ENCODE measurements around the gene DEFB108B.
"Not testable (repeated sequence)": the region's sequence is repeated elsewhere in the genome, so short reads cannot be mapped to it uniquely, and the experiment has no call there.

Gene DEFB108B

DNA sequence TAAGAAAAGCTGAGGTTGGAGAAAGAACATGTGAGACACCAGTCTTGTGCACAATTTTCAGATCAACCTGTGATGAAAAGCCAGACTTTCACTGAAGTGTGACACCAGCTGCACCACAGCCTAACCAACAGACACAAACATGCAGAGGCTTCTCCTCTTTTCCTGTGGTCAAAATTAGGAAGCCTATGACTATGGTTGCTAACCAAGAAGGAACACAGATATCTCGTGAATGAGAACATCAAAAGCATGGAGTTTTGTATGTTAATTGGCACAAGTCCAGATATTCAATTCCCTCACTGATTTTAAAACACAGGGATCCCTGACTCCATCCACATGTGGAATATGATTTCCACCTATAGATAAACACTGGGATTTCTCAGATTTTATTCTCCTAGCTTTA lies 11.5 kb upstream of the DEFB108B start:
- not testable (repeated sequence) for DNase-seq

DNA sequence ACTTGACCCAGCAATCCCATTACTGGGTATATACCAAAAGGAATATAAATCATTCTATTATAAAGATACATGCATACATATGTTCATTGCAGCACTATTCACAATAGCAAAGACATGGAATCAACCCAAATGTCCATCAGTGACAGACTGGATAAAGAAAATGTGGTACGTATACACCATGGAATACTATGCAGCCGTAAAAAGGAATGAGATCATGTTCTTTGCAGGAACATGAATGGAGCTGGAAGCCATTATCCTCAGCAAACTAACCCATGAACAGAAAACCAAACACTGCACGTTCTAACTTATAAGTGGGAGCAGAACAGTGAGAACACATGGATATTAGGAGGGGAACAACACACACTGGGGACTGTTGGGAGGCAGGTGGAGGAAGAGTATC lies 3.8 kb upstream of the DEFB108B start:
- not testable (repeated sequence) for DNase-seq

DNA sequence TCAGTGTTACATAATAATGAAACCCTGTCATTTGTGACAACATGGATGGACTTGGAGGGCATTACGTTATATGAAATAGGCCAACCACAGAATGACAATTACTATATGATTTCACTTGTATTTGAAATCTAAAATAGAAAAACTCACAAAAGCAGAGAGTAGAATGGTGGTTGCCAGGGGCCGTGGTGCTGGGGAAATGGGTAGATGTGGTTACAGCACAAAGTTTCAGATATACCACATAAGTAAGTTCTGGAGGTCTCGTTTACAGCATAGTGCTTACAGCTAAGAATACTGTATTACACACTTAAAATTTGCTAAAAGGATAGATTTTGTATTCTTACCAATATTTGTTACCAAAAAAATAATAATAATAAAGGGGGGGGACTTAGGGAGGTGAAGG lies 3.3 kb upstream of the DEFB108B start:
- DNase-seq, result not testable (repeated sequence)

DNA sequence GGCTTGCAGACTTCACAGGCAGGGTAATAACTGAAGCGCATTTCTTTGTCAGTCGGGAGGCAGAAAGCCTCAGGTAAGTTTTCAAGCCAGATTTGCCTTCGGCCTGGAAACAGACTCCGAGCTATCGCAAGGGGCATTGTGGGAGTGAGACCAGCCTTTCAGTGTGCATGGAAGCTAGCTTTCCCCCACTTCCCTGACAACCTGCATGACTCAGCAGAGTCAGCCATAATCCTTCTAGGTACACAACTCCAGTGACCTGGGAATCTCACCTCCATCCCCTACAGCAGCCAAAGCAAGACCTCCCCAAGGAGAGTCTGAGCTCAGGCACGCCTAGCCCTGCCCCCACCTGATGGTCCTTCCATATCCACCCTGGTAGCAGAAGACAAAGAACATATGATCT lies 9.7 kb downstream of the DEFB108B start:
- DNase-seq, result not testable (repeated sequence)

DNA sequence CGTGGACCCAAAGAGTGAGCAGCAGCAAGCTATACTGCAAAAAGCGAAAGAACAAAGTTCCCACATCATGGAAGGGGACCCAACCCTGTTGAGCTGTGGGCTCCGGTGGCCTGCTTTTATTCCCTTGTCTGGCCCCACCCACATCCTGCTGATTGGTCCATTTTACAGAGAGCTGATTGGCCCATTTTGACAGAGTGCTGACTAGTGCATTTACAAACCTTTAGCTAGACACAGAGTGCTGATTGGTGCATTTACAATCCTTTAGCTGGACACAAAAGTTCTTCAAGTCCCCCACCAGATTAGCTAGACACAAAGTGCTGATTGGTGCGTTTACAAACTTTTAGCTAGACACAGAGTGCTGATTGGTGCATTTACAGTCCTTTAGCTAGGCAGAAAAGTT lies 10.4 kb downstream of the DEFB108B start:
- DNase-seq, result not testable (repeated sequence)

DNA sequence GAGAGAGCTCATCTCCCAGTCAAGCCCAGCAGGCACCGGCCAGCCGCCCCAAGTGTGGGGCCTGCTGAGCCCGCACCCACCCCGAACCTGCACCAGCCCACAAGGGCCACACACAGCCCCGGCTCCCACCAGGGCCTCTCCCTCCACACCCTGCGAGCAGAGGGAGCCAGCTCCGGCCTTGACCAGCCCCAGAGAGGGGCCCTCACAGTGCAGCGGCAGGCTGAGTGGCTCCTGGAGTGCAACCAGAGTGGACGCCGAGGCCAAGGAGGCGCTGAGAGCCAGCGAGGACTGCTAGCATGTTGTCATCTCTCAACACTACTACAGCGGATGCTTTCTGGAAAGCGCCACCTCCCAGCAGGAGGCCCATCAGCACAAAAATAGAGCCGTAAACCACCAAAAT lies 10.9 kb downstream of the DEFB108B start:
- DNase-seq, result no peak

DNA sequence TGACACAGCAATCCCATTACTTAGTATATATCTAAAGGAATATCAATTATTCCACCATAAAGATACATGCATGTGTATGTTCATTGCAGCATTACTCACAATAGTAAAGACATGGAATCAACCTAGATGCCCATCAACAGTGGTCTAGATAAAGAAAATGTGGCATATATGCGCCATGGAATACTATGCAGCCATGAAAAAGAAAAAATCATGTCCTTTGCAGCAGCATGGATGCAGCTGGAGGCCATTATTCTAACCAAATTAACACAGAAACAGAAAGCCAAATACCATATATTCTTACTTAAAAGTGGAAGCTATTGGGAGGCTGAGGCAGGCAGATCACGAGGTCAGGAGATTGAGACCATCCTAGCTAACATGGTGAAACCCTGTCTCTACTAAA lies 20.9 kb downstream of the DEFB108B start:
- DNase-seq, result not testable (repeated sequence)

DNA sequence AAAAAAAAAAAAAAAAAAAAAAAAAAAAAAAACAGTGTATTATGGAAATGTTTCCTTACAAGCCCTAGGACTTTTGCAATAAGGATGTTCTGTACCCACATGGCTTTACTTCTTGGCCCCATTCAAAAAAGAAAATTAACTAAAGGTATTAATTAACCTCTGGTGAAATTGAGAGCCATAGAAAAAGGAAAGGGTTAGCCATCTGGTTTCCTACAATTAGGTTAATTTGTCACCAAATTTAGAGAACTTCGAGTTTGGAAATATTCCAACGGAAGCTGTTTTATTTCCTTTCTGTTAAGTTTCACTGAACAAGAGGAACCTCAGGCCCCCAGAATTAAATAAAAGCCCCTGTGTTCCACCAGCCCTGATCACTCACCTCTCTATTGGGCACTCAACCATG lies 22.9 kb downstream of the DEFB108B start:
- DNase-seq, result not testable (repeated sequence)

DNA sequence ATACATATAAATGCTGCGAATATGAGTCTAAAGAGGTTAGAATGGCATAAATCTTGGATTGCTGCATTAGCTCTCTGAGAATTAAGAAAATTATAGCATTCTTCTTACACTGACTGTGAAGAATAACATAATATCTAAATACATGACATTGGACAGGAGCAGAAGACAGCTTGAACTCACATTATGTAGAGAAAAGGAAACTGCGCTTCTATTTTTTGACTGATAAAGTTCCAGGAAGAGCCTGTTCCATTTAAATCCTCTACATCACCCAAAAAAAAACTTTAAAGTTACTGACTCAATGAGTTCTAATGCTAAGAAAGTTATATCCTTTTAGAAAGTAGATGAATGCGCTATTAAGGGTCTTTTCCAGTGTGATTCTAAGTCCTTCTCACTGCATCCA lies 27.8 kb downstream of the DEFB108B start:
- not testable (repeated sequence) for DNase-seq

DNA sequence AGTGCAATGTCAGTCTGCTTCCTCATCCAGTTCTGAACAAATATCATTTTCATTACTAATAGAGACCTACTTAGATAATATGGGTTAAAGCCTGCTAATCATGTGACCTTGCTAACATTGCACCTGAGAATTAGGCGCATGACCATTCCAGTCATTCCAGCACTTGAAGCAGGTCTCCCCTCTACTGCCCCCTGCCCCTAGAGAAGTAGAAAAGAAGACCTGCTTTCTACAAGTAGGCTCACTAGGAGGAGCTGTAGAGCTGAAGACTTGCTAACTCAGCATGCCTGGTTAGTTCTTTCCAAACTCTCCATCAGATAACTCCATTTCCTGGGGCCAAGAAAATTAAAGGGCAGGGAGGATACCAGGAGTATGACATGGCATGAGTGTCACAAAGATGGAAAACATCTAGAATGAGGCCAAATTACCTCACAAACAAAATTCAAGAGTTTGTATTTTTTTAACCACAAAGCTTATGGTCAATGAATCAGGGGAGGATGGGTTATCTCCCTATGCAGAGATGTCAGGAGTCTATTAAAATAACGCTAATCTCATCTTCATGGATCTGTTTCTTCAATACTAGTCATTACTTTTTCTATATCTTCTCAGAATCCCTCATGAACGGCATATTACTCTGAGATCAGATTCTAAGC lies 31.1 kb downstream of the DEFB108B start:
- not testable (repeated sequence) for DNase-seq

DNA sequence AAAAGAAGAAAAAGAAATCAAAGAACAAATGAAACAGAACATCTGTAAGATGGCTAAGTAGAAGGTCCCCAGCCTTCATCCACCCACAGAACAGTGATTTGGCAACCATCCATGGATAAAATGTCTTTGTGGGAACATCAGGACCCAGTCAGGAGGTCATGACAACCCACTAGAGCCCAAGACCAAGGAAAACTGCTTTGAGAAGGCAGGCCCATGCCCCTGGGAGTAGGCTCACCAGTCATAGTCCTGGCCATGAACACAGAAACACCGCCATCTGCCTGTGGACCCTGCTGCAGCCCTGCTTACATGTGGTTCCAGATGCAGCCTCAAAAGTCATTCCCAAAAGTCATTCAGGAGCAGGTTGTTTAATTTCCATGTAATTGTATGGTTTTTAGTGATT lies 34.2 kb downstream of the DEFB108B start:
- DNase-seq, result not testable (repeated sequence)

DNA sequence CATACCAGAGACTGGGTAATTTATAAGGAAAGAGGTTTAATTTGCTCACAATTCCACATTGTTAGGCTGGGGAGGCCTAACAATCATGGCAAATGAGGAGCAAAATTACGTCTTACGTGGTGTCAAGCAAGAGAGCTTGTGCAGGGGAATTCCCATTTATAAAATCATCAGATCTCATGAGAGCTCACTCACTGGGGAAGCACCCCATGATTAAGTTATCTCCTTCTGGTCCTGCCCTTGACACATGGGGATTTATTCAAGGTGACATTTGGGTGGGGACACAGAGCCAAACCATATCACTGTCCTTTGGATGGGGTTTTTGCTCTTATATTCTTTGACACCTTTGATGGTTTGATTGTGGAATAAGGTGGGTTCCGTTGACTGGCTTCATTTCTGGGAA lies 36.9 kb downstream of the DEFB108B start:
- not testable (repeated sequence) for DNase-seq

DNA sequence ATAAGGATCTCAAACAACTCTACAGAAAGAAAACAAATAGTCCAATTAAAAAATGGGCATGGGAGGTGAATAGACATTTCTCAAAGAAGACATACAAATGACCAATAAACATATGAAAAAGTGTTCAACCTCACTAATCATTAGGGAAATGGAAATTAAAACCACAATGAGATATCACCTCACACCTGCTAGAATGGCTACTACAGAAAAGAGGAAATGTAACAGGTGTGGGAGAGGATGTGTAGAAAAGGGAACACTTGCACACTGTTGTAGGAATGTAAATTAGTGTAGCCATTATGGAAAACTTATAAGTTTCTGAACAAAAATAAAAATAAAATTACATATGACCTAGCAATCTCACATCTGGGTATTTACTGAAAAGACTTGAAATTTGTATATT lies 37.7 kb downstream of the DEFB108B start:
- not testable (repeated sequence) for DNase-seq

DNA sequence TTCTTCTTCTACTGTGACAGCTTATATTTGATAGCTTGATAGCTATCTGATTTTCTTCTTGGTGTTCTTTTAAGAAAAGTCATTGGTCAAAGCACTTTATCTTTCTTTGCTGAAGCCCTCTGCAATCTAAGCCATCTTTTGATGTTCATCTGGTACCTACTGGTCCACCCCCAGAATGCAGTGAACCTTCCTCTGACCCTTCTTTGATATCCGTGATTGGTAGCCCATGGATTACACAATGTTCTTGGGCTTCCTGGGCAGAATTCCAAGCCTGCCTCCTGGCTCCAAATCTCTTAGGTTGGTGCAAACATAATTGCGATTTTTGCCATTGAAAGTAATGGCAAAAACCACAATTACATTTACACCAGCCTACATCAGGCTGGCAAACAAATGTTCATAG lies 43.3 kb downstream of the DEFB108B start:
- not testable (repeated sequence) for DNase-seq

DNA sequence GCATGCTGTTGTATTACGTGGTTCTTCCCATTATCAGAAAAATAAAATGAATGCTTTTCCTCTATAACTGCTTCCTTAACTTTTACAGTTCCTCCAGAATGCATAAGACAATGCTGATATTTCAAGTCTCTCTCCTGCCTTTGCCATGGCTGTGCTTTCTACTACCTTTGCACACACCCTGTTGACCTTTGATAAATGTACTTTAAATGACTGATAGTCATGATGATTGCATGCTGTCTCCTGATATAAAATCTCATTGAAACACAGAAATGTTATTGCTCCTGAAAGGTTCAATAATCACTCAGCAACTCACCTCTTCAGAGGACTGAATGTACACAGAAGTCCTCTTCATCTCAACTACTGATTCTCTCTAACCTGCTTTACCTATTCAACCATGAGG lies 45.1 kb downstream of the DEFB108B start, which contains the start of gene DEFB131B:
Gene DEFB131B, plus strand, starts transcription at position 395 of the 400 bp plus-strand sequence. Its CDS starts 0 bp downstream, at position 395.
- DNase-seq, result not testable (repeated sequence)

DNA sequence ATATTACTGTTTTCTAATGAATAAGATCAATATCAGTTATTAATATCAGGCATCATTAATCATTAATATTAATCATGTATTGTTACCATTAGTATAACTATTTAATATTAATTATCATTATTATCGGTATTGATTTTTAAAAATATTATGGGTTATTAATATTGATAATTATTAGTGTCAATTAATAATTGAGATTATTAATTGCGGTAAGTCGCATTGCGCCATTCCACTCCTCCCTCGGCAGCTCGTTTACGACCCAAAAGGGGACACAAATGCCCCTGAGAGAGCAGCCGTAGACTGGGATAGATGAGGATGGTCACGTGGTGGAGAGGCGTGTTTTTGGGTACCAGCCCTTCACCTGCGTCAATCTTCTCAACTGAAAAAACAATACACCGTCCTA lies 52.8 kb downstream of the DEFB108B start:
- not testable (repeated sequence) for DNase-seq

Measured in NCI-H524 treated with DMSO at 0.1 percent for 48 hours (cell line).